ENCODE data around the gene CYLD.

Gene CYLD

GRCh38 chr16:50740736-50741135 is 1.1 kb upstream of the CYLD start:
- DNase-seq, result no peak

- DNase-seq, result no peak
Observed at GRCh38 chr16:50741225-50741780, 583 bp upstream of the CYLD start.

GRCh38 chr16:50742576-50743200 is 802 bp downstream of the CYLD start:
- DNase-seq, result peak; percentile 41

GRCh38 chr16:50743581-50744225 is 1.8 kb downstream of the CYLD start:
- DNase-seq, result no peak

GRCh38 chr16:50744881-50745280 is 3.0 kb downstream of the CYLD start:
- no peak for DNase-seq

GRCh38 chr16:50745940-50746339 is 4.1 kb downstream of the CYLD start:
- DNase-seq, result no peak

- peak; percentile 9 for DNase-seq
Observed at GRCh38 chr16:50747207-50747956, 5.5 kb downstream of the CYLD start.

GRCh38 chr16:50751528-50751927 is 9.6 kb downstream of the CYLD start:
- DNase-seq, result no peak

- DNase-seq, result no peak
Observed at GRCh38 chr16:50752471-50753235, 10.8 kb downstream of the CYLD start.

GRCh38 chr16:50756473-50756872 is 14.6 kb downstream of the CYLD start:
- no peak for DNase-seq

GRCh38 chr16:50761267-50761666 is 19.4 kb downstream of the CYLD start:
- DNase-seq, result no peak

- DNase-seq, result no peak
Observed at GRCh38 chr16:50762241-50762640, 20.4 kb downstream of the CYLD start.

GRCh38 chr16:50763211-50763610 is 21.3 kb downstream of the CYLD start:
- DNase-seq, result no peak

- DNase-seq, result no peak
Observed at GRCh38 chr16:50765260-50765659, 23.4 kb downstream of the CYLD start.

GRCh38 chr16:50765861-50766260 is 24.0 kb downstream of the CYLD start:
- DNase-seq, result no peak

GRCh38 chr16:50767197-50767596 is 25.3 kb downstream of the CYLD start:
- no peak for DNase-seq

GRCh38 chr16:50771366-50771765 is 29.5 kb downstream of the CYLD start:
- DNase-seq, result no peak

GRCh38 chr16:50774405-50774804 is 32.5 kb downstream of the CYLD start:
- DNase-seq, result no peak

GRCh38 chr16:50774960-50775359 is 33.1 kb downstream of the CYLD start:
- no peak for DNase-seq

GRCh38 chr16:50776037-50776436 is 34.2 kb downstream of the CYLD start:
- DNase-seq, result no peak

- no peak for DNase-seq
Observed at GRCh38 chr16:50778284-50779163, 36.6 kb downstream of the CYLD start.

GRCh38 chr16:50781043-50781442 is 39.2 kb downstream of the CYLD start:
- DNase-seq, result no peak

All from right kidney (tissue), 1 donor.